ENCODE results near the gene WNT3A. TPM values are rescaled to one million over a fixed set of nuclear protein-coding genes. Genes with fewer than 3 reads are reported as not detected.

Gene WNT3A
- total RNA-seq, 1 experiment from 2014 or later, result 1.0 TPM

DNA sequence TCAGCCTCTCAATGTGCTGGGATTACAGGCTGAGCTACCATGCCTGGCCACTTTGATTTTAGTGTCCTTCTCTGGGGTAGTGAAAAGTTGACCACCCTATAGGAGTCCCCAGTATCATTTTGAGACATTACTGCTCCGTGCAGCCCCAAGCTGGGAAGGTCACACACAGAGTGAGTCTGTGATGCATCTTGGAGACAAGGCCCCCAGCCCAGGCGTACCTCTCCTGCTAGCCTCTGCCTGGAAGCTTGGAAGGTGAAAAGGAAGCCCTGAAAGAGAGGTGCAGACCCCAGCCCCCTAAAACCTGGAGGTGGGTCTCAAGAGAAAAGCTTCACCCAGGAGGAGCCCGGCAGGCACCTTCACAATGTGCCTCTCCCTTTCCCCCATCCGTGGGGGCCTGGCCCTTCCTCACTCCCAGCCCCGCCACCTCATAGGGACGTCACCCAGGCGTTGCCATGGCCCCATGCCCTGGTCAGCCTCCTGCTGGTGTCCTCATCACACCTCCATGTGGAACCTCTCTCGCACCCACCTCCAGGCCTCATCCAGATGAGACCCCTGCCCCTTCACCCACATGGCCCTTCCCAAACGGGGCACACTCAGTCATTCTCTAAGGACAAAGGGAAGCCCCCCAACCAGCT is 70.1 kb downstream of the WNT3A start:
- no peaks in the 10 kb centered on the region for H3K9me3 ChIP-seq (ENCODE audit: low read length)
- H3K4me2 ChIP-seq (ENCODE audit: low read length), result no peak overlapping the region
- H3F3A ChIP-seq (ENCODE audit: low read length, unreplicated experiment), result no peaks in the 10 kb centered on the region
- peaks cover 30% of the 10 kb centered on the region for H3K79me2 ChIP-seq (ENCODE audit: low read length)
- ATAC-seq (no peak), DNase-seq (no peak)
- ChIA-PET CTCF (no interaction called here), POLR2A (ENCODE audit: unreplicated experiment) (no interaction called here)
- no peak overlapping the region for H3K27ac ChIP-seq (ENCODE audit: low read length)
- no peak overlapping the region for H2AFZ ChIP-seq (ENCODE audit: low read length)
- H4K20me1 ChIP-seq (ENCODE audit: low read length), result no peaks in the 10 kb centered on the region; the same call in 1 of the 2 replicates
- peaks cover 7% of the 10 kb centered on the region; the same call in 1 of the 2 replicates for H3K4me1 ChIP-seq (ENCODE audit: insufficient read depth, low read length)
- no peak overlapping the region for H3K9ac ChIP-seq (ENCODE audit: low read length)
- intact Hi-C loops (cut with micrococcal nuclease), result no loop called here
- no peaks in the 10 kb centered on the region for H3K27me3 ChIP-seq (ENCODE audit: low read length)
- BruUV-seq (replicated peaks), result no TSS peak
- H3K36me3 ChIP-seq (ENCODE audit: low read depth, low read length), result no peaks in the 10 kb centered on the region
- no peaks in the 10 kb centered on the region for H3K9me2 ChIP-seq (replicated peaks; ENCODE audit: low read length)
- no peak for TF ChIP-seq EZH2 (IDR thresholded peaks at IDR 0.05; ENCODE audit: low read length, unreplicated experiment)
- no peak for TF ChIP-seq EZH2phosphoT487 (IDR thresholded peaks at IDR 0.05; ENCODE audit: borderline replicate concordance, low read length)
- no peak for TF ChIP-seq CTCF (conservative IDR thresholded peaks at IDR 0.05; ENCODE audit: low read depth, low read length)
- no peak overlapping the region for H3K4me3 ChIP-seq (ENCODE audit: low read length)

DNA sequence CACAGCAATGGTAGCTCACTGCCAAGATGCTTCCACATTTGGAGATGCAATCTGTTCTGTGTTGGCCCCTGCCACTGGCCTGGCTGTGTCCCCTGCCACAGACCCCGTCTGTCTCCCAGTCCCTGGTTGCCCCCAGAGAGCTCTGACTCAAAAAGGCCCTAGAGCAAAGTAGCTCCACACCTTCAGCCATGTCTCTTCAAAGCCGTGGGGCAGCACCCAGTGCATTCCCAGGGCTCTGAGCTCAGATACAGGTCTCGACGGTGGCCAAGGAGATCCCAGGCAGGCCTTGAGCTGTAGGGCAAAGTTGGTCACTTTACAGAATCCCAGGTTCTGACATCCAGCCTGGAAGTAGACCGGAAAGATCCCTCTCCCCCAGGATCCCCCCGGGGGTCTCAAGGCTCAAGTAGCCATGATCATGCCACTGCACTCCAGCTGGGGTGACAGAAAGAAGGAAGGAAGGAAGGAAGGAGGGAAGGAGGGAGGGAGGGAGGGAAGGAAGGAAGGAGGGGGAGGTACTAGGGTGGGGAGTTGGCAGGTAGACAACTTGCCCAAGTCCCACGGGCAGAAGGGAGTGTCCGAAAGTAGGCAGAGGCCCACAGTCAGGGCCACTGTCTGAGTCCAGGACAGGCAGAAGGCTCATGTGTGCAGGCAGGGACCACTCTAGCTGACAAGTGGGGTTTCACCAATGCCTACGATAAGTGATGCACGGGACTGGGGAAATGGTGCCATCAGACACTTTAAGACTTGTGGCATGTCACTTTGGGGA is 71.0 kb downstream of the WNT3A start:
- DNase-seq (no peak), ATAC-seq (no peak)
- Histone ChIP-seq H3K4me3 (ENCODE audit: low read length) (no peak overlapping the region), H3F3A (ENCODE audit: low read length, unreplicated experiment) (no peaks in the 10 kb centered on the region), H4K20me1 (ENCODE audit: low read length) (no peaks in the 10 kb centered on the region; the same call in 1 of the 2 replicates), H2AFZ (ENCODE audit: low read length) (no peak overlapping the region), H3K9me3 (ENCODE audit: low read length) (no peaks in the 10 kb centered on the region), H3K9me2 (replicated peaks; ENCODE audit: low read length) (no peaks in the 10 kb centered on the region), H3K36me3 (ENCODE audit: low read depth, low read length) (no peaks in the 10 kb centered on the region), H3K9ac (ENCODE audit: low read length) (no peak overlapping the region), H3K27me3 (ENCODE audit: low read length) (no peaks in the 10 kb centered on the region), H3K4me2 (ENCODE audit: low read length) (no peak overlapping the region), H3K4me1 (ENCODE audit: insufficient read depth, low read length) (peaks cover 7% of the 10 kb centered on the region; the same call in 1 of the 2 replicates), H3K27ac (ENCODE audit: low read length) (no peak overlapping the region), H3K79me2 (ENCODE audit: low read length) (peaks cover 37% of the 10 kb centered on the region)
- BruUV-seq (replicated peaks), result no TSS peak
- ChIA-PET POLR2A (ENCODE audit: unreplicated experiment) (no interaction called here), CTCF (no interaction called here)
- intact Hi-C loops (cut with micrococcal nuclease), result no loop called here
- TF ChIP-seq EZH2phosphoT487 (IDR thresholded peaks at IDR 0.05; ENCODE audit: borderline replicate concordance, low read length) (no peak), CTCF (conservative IDR thresholded peaks at IDR 0.05; ENCODE audit: low read depth, low read length) (no peak), EZH2 (IDR thresholded peaks at IDR 0.05; ENCODE audit: low read length, unreplicated experiment) (no peak)

DNA sequence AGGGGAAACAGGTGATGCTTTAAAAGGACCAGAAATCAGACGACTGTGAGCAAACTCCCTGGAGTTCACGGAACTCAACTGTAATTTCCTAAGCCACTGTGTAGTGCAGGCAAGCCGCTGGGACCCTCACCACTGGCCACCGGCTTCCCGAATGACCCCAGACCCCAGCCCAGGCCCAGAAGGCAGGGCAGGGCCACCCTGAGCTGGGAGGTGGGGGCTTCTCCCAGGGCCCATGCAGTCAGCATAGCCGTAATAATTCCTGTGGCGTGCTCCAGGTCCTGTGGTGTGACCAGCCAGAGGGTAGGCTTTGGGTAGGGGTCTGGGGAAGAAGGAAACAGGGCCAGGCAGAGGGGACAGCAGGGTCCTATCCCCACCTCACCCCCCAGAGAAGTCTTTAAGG is 72.2 kb downstream of the WNT3A start:
- DNase-seq (no peak), ATAC-seq (no peak)
- H2AFZ ChIP-seq (ENCODE audit: low read length), result no peak overlapping the region
- H3K9ac ChIP-seq (ENCODE audit: low read length), result no peak overlapping the region
- no TSS peak for BruUV-seq (replicated peaks)
- no peaks in the 10 kb centered on the region for H3K27me3 ChIP-seq (ENCODE audit: low read length)
- POLR2A ChIA-PET (ENCODE audit: unreplicated experiment), result no interaction called here
- H3K4me2 ChIP-seq (ENCODE audit: low read length), result no peak overlapping the region
- H3F3A ChIP-seq (ENCODE audit: low read length, unreplicated experiment), result no peaks in the 10 kb centered on the region
- no peaks in the 10 kb centered on the region for H3K9me3 ChIP-seq (ENCODE audit: low read length)
- CTCF ChIA-PET, result no interaction called here
- H3K4me1 ChIP-seq (ENCODE audit: insufficient read depth, low read length), result peaks cover 7% of the 10 kb centered on the region; the same call in 1 of the 2 replicates
- 0 out of 2 replicates have a peak, but pooled peaks cover 7% of the 10 kb centered on the region for H3K36me3 ChIP-seq (ENCODE audit: low read depth, low read length)
- no peak overlapping the region for H3K4me3 ChIP-seq (ENCODE audit: low read length)
- no peak overlapping the region for H3K27ac ChIP-seq (ENCODE audit: low read length)
- peaks cover 50% of the 10 kb centered on the region for H3K79me2 ChIP-seq (ENCODE audit: low read length)
- H4K20me1 ChIP-seq (ENCODE audit: low read length), result peaks cover 11% of the 10 kb centered on the region
- intact Hi-C loops (cut with micrococcal nuclease), result no loop called here
- TF ChIP-seq EZH2phosphoT487 (IDR thresholded peaks at IDR 0.05; ENCODE audit: borderline replicate concordance, low read length) (no peak), CTCF (conservative IDR thresholded peaks at IDR 0.05; ENCODE audit: low read depth, low read length) (no peak), EZH2 (IDR thresholded peaks at IDR 0.05; ENCODE audit: low read length, unreplicated experiment) (no peak)
- no peaks in the 10 kb centered on the region for H3K9me2 ChIP-seq (replicated peaks; ENCODE audit: low read length)

All from PC-3 (cell line).